ENCODE measurements around the gene MFSD11. TPM values are rescaled to one million over a fixed set of nuclear protein-coding genes. Genes with fewer than 3 reads are reported as not detected.

The MFSD11 gene
- total RNA-seq, 1 experiment from 2014 or later = 24.9 TPM

- CTCF ChIA-PET = no interaction called here
Observed at GRCh38 chr17:76792348-76792747, 54.4 kb downstream of the MFSD11 start.

GRCh38 chr17:76793775-76794174 lies 55.9 kb downstream of the MFSD11 start:
- no TSS peak for BruUV-seq (replicated peaks)
- ATAC-seq (peak; percentile 85), DNase-seq (ENCODE audit: low read depth, low spot score) (peak; percentile 53)
- H3K27ac ChIP-seq (ENCODE audit: low read depth, low read length) = no peak overlapping the region
- H3K79me2 ChIP-seq (ENCODE audit: insufficient read depth, low read length) = no peaks in the 10 kb centered on the region
- no peak overlapping the region for H3K9ac ChIP-seq (ENCODE audit: low read length)
- no peaks in the 10 kb centered on the region for H3K27me3 ChIP-seq (ENCODE audit: insufficient read depth, low read length)
- intact Hi-C loops (cut with micrococcal nuclease) = loop anchor here (5.0 kb wide), 1 partner anchor 274 kb away; no protein-coding TSS in a partner anchor
- no peaks in the 10 kb centered on the region for H3K9me3 ChIP-seq (ENCODE audit: control insufficient read depth in 1 of 2, insufficient read depth in 1 of 2, low read depth in 1 of 2, low read length in 2 of 2)
- H3K4me3 ChIP-seq (replicated peaks in 1 of 2; ENCODE audit: low read depth in 1 of 2, low read length in 2 of 2) = no peak overlapping the region
- H2AFZ ChIP-seq (ENCODE audit: low read depth, low read length, poor library complexity, severe bottlenecking) = no peak overlapping the region
- H3K36me3 ChIP-seq (ENCODE audit: control insufficient read depth in 1 of 2, insufficient read depth in 2 of 2, low read length in 2 of 2) = no peaks in the 10 kb centered on the region; a peak in 1 of 4 replicates
- TF ChIP-seq YY1 (IDR thresholded peaks at IDR 0.05; ENCODE audit: extremely low read depth, insufficient replicate concordance, low read depth, low read length) (no peak), POLR2AphosphoS5 (IDR thresholded peaks at IDR 0.05; ENCODE audit: low read depth, low read length) (no peak), RAD21 (IDR thresholded peaks at IDR 0.05; ENCODE audit: low read depth) (peak; percentile 79), CTCF (IDR thresholded peaks at IDR 0.05 in 2 of 3, conservative IDR thresholded peaks at IDR 0.05 in 1 of 3; ENCODE audit: borderline replicate concordance in 1 of 3, insufficient read depth in 1 of 3, low read depth in 2 of 3, low read length in 2 of 3) (peak; percentile 47 to 77 (median 68); a peak in 5 of 6 replicates), EZH2 (IDR thresholded peaks at IDR 0.05) (no peak)
- no peak overlapping the region for H3K4me2 ChIP-seq (ENCODE audit: low read length)
- ChIA-PET RAD21 (ENCODE audit: low non-redundant PET in 1 of 2, low total read pairs in 2 of 2, uncharacterized antibody in 2 of 2, unreplicated experiment in 2 of 2) (no interaction called here), POLR2A (no interaction called here), CTCF (interaction anchor here (0.7 to 1.0 kb wide), 2 partner anchors 20 to 78 kb away, joined by 3 read pairs; no protein-coding TSS in a partner anchor)
- H3K9me2 ChIP-seq (ENCODE audit: insufficient read depth) = no peaks in the 10 kb centered on the region
- peaks cover 30 to 49% of the 10 kb centered on the region in 2 experiments for H3K4me1 ChIP-seq (ENCODE audit: control insufficient read depth in 1 of 2, insufficient read depth in 2 of 2, low read length in 2 of 2)
- no peaks in the 10 kb centered on the region for H4K20me1 ChIP-seq (ENCODE audit: insufficient read depth)

More at GRCh38 chr17:76792348-76792747, 54.4 kb downstream of the MFSD11 start:
- Histone ChIP-seq H3K9me2 (ENCODE audit: insufficient read depth) (no peaks in the 10 kb centered on the region), H3K4me2 (ENCODE audit: low read length) (no peak overlapping the region; the same call in 1 of the 2 replicates), H3K9ac (ENCODE audit: low read length) (no peak overlapping the region), H4K20me1 (ENCODE audit: insufficient read depth) (no peaks in the 10 kb centered on the region), H3K36me3 (ENCODE audit: control insufficient read depth in 1 of 2, insufficient read depth in 2 of 2, low read length in 2 of 2) (no peaks in the 10 kb centered on the region; a peak in 1 of 4 replicates), H3K9me3 (ENCODE audit: control insufficient read depth in 1 of 2, insufficient read depth in 1 of 2, low read depth in 1 of 2, low read length in 2 of 2) (no peaks in the 10 kb centered on the region), H3K4me3 (replicated peaks in 1 of 2; ENCODE audit: low read depth in 1 of 2, low read length in 2 of 2) (no peak overlapping the region), H3K79me2 (ENCODE audit: insufficient read depth, low read length) (no peaks in the 10 kb centered on the region), H3K4me1 (ENCODE audit: control insufficient read depth in 1 of 2, insufficient read depth in 2 of 2, low read length in 2 of 2) (peaks cover 38 to 50% of the 10 kb centered on the region in 2 experiments), H2AFZ (ENCODE audit: low read depth, low read length, poor library complexity, severe bottlenecking) (no peak overlapping the region), H3K27me3 (ENCODE audit: insufficient read depth, low read length) (no peaks in the 10 kb centered on the region), H3K27ac (ENCODE audit: low read depth, low read length) (no peak overlapping the region)
- DNase-seq (ENCODE audit: low read depth, low spot score) (no peak), ATAC-seq (no peak)
- no peak for TF ChIP-seq MAX (IDR thresholded peaks at IDR 0.05)
- no peak for TF ChIP-seq CEBPB (IDR thresholded peaks at IDR 0.05; ENCODE audit: low read depth)
- TF ChIP-seq EZH2phosphoT487 (IDR thresholded peaks at IDR 0.05; ENCODE audit: borderline replicate concordance) = no peak
- no peak for TF ChIP-seq CBX3 (IDR thresholded peaks at IDR 0.05; ENCODE audit: low read depth)
- TF ChIP-seq RAD21 (IDR thresholded peaks at IDR 0.05; ENCODE audit: low read depth) = no peak
- no peak for TF ChIP-seq TCF7L2 (IDR thresholded peaks at IDR 0.05; ENCODE audit: borderline replicate concordance, extremely low read depth, insufficient read depth, insufficient read length)
- no peak for TF ChIP-seq YY1 (IDR thresholded peaks at IDR 0.05; ENCODE audit: extremely low read depth, insufficient replicate concordance, low read depth, low read length)
- TF ChIP-seq SIN3A (IDR thresholded peaks at IDR 0.05; ENCODE audit: low read depth) = no peak
- TF ChIP-seq ZFX (IDR thresholded peaks at IDR 0.05) = no peak
- no peak for TF ChIP-seq EGR1 (IDR thresholded peaks at IDR 0.05; ENCODE audit: low read depth)
- no peak for TF ChIP-seq POLR2AphosphoS5 (IDR thresholded peaks at IDR 0.05; ENCODE audit: low read depth, low read length)
- intact Hi-C loops (cut with micrococcal nuclease) = loop anchor here (5.0 kb wide), 1 partner anchor 275 kb away; no protein-coding TSS in a partner anchor
- RAD21 ChIA-PET (ENCODE audit: low non-redundant PET in 1 of 2, low total read pairs in 2 of 2, uncharacterized antibody in 2 of 2, unreplicated experiment in 2 of 2) = no interaction called here
- no TSS peak for BruUV-seq (replicated peaks)
- POLR2A ChIA-PET = no interaction called here

Data from HCT116 (cell line).